Measurements from ENCODE around the gene ATP4B. TPM values are rescaled to one million over a fixed set of nuclear protein-coding genes. Genes with fewer than 3 reads are reported as not detected.

Gene ATP4B
- total RNA-seq, 1 donor from 2014 or later, result not detected

GRCh38 chr13:113644800-113645199 lies 13.2 kb downstream of the ATP4B start:
- TF ChIP-seq EZH2phosphoT487 (IDR thresholded peaks at IDR 0.05), result no peak
- no peak for TF ChIP-seq CTCF (IDR thresholded peaks at IDR 0.05)
- TF ChIP-seq EZH2 (IDR thresholded peaks at IDR 0.05), result no peak
- H3K4me1 Mint-ChIP-seq, result peaks cover 4% of the 10 kb centered on the region

GRCh38 chr13:113643593-113643992 lies 14.4 kb downstream of the ATP4B start:
- no peak overlapping the region for H3K4me3 Mint-ChIP-seq
- Histone ChIP-seq H3K4me2 (no peak overlapping the region), H3K4me1 (no peaks in the 10 kb centered on the region), H4K20me1 (ENCODE audit: low read depth) (no peaks in the 10 kb centered on the region), H3K9ac (no peak overlapping the region), H3K27ac (no peak overlapping the region), H2AFZ (replicated peaks) (no peak overlapping the region), H3K9me3 (ENCODE audit: low read depth) (peaks cover 24% of the 10 kb centered on the region), H3K36me3 (peaks cover 28% of the 10 kb centered on the region), H3F3A (ENCODE audit: low read depth) (no peaks in the 10 kb centered on the region), H3K27me3 (no peaks in the 10 kb centered on the region), H3K79me2 (ENCODE audit: low read depth) (no peaks in the 10 kb centered on the region), H3K4me3 (no peak overlapping the region)
- DNase-seq (ENCODE audit: low spot score), result no peak
- H3K27me3 Mint-ChIP-seq (ENCODE audit: insufficient read depth, low read depth), result peaks cover 2% of the 10 kb centered on the region
- no peak overlapping the region for H3K27ac Mint-ChIP-seq
- H3K36me3 Mint-ChIP-seq, result peaks cover 55% of the 10 kb centered on the region
- H3K4me1 Mint-ChIP-seq, result no peaks in the 10 kb centered on the region
- peaks cover 7% of the 10 kb centered on the region for H3K9me3 Mint-ChIP-seq
- TF ChIP-seq EZH2 (IDR thresholded peaks at IDR 0.05), result no peak
- TF ChIP-seq CTCF (IDR thresholded peaks at IDR 0.05), result no peak
- TF ChIP-seq EZH2phosphoT487 (IDR thresholded peaks at IDR 0.05), result no peak

More at GRCh38 chr13:113644800-113645199, 13.2 kb downstream of the ATP4B start:
- no peaks in the 10 kb centered on the region for H3F3A ChIP-seq (ENCODE audit: low read depth)
- Mint-ChIP-seq H3K27ac (no peak overlapping the region), H3K4me3 (no peak overlapping the region), H3K9me3 (peaks cover 7% of the 10 kb centered on the region), H3K36me3 (peaks cover 48% of the 10 kb centered on the region), H3K27me3 (ENCODE audit: insufficient read depth, low read depth) (peaks cover 4% of the 10 kb centered on the region)
- peaks cover 28% of the 10 kb centered on the region for H3K36me3 ChIP-seq
- no peak overlapping the region for H3K4me3 ChIP-seq
- no peaks in the 10 kb centered on the region for H3K4me1 ChIP-seq
- H3K79me2 ChIP-seq (ENCODE audit: low read depth), result no peaks in the 10 kb centered on the region
- peaks cover 24% of the 10 kb centered on the region for H3K9me3 ChIP-seq (ENCODE audit: low read depth)
- H3K27ac ChIP-seq, result no peak overlapping the region
- no peak overlapping the region for H3K4me2 ChIP-seq
- no peaks in the 10 kb centered on the region for H4K20me1 ChIP-seq (ENCODE audit: low read depth)
- no peak overlapping the region for H2AFZ ChIP-seq (replicated peaks)
- H3K9ac ChIP-seq, result no peak overlapping the region
- no peaks in the 10 kb centered on the region for H3K27me3 ChIP-seq
- DNase-seq (ENCODE audit: low spot score), result no peak

GRCh38 chr13:113642563-113642962 lies 15.4 kb downstream of the ATP4B start:
- Histone ChIP-seq H3K4me3 (no peak overlapping the region), H3K9me3 (ENCODE audit: low read depth) (peaks cover 24% of the 10 kb centered on the region), H2AFZ (replicated peaks) (no peak overlapping the region), H3K27me3 (no peaks in the 10 kb centered on the region), H3F3A (ENCODE audit: low read depth) (no peaks in the 10 kb centered on the region), H3K36me3 (peaks cover 28% of the 10 kb centered on the region), H3K4me2 (no peak overlapping the region), H3K9ac (no peak overlapping the region), H3K79me2 (ENCODE audit: low read depth) (no peaks in the 10 kb centered on the region), H4K20me1 (ENCODE audit: low read depth) (no peaks in the 10 kb centered on the region), H3K4me1 (no peaks in the 10 kb centered on the region), H3K27ac (no peak overlapping the region)
- no peak overlapping the region for H3K27ac Mint-ChIP-seq
- H3K9me3 Mint-ChIP-seq, result peaks cover 7% of the 10 kb centered on the region
- H3K27me3 Mint-ChIP-seq (ENCODE audit: insufficient read depth, low read depth), result peaks cover under 1% of the 10 kb centered on the region
- peaks cover 59% of the 10 kb centered on the region for H3K36me3 Mint-ChIP-seq
- no peak for TF ChIP-seq CTCF (IDR thresholded peaks at IDR 0.05)
- H3K4me3 Mint-ChIP-seq, result no peak overlapping the region
- no peak for DNase-seq (ENCODE audit: low spot score)
- no peaks in the 10 kb centered on the region for H3K4me1 Mint-ChIP-seq
